ENCODE results near the gene KSR1.

- TF ChIP-seq CTCF (conservative IDR thresholded peaks at IDR 0.05): no peak
- TF ChIP-seq ZFX (IDR thresholded peaks at IDR 0.05): no peak
Measured at GRCh38 chr17:27490391-27490790, 34.1 kb downstream of the KSR1 start.
